ENCODE results near the gene SUGP2. TPM values are rescaled to one million over a fixed set of nuclear protein-coding genes. Genes with fewer than 3 reads are reported as not detected.

The SUGP2 gene
- 71.9 TPM for total RNA-seq
- long read RNA-seq, full-length matches to known transcripts, result 74 of 130 reads
- long read RNA-seq, partial matches to known transcripts, result 28 of 130 reads
- long read RNA-seq, other reads (novel, unspliced or antisense), result 28 of 130 reads

DNA sequence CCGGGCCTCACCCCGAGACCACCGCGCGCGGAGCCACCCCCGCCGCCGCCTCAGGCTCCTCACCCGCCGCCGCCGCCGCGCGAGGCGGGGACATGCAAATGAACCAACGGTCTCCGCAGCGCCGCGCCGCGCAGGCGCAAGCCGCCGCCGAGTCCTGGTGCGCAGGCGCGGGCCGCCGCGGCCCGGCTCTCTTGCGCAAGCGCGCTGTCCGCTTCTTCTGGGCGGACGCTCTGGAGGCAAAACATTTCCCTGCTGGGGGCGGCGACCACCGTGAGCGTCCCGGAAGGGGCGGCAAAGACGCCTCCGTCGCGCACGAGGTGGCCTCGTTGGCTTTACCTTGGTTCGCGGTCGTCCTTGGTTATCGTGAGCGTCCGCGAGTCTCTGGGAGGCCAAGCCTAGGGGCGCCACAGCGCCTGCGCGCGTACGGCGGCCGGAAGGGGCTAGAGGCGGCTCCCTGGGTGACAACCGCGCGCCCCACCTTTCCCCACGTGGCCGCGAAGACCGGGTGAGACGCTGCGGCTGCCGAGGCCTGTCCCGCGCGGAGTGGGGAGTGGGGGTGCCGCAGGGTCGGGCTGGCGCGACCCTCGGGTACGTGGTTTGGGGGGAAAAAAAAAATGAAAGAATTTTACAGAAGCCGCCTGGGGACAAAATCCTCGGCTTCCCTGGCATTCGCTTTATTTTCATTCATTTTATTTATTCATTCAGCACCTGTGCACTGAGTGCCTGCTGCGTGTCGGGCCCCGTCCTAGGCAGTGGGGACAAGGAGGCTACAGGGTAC lies at the start of gene SUGP2, which contains the start of gene ARMC6:
Gene SUGP2, minus strand, starts transcription at position 92 of the 778 bp plus-strand sequence. CDS start 2,446 bp downstream, outside the sequence.
Gene ARMC6, plus strand, starts transcription at position 178 of the 778 bp plus-strand sequence. CDS start 607 bp downstream, outside the sequence.
- intact Hi-C loops (cut with micrococcal nuclease), result no loop called here
- ATAC-seq (peak; percentile 90), DNase-seq (peak; percentile 93)

DNA sequence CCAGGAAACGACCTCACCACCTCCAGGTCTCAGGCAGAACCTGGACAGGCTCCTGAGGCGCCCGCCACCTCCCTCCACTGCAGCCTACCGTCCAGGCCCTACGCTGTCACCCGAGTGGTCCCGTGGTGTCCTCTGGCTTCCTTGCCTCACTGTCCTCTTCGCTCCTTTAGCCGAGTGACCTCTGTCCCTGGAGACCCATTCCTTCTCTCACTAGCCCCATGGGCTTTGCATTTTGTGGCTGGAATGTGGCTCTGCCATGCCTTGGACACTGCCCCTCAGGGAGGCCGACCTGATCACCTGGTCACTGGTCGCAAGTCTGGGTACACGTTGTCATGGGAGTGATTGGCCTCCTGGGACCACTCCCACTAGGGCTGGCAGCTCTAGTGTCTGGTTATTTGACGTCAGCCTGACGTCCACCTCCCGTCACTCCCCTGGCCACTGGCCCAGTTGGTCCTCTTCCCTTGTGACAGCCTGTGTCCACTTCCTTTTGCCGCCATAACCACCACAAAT lies 48.4 kb upstream of the SUGP2 start:
- intact Hi-C loops (cut with micrococcal nuclease), result no loop called here
- DNase-seq (peak; percentile 68), ATAC-seq (peak; percentile 42)

GRCh38 chr19:19079571-19079970 lies 46.3 kb upstream of the SUGP2 start:
- DNase-seq (no peak), ATAC-seq (no peak)
- intact Hi-C loops (cut with micrococcal nuclease), result no loop called here

GRCh38 chr19:19078801-19079200 lies 45.5 kb upstream of the SUGP2 start:
- no peak for ATAC-seq
- no peak for DNase-seq
- intact Hi-C loops (cut with micrococcal nuclease), result no loop called here

- ATAC-seq (no peak), DNase-seq (no peak)
- intact Hi-C loops (cut with micrococcal nuclease), result no loop called here
Measured at GRCh38 chr19:19077103-19077502, 43.8 kb upstream of the SUGP2 start.

- no peak for DNase-seq
- no peak for ATAC-seq
- intact Hi-C loops (cut with micrococcal nuclease), result no loop called here
Measured at GRCh38 chr19:19076476-19076875, 43.2 kb upstream of the SUGP2 start.

DNA sequence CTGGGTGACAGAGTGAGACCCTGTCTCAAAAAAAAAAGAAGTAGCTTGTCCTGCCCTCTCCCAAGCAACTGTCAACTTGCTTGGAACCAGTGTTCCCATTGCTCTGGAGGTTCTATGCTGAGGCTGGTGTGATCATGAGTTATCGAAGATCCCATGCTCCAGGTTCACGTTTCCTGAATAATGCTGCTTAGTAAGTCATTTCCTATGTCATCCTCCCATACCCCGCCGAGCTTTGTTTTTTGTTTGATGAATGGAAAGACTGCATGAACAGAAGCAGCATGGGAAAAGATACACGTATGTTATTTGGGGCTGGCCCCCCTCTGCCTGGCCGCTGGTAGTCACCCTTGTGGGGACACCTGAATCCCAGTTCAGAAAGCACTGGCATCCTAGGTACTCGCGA lies 41.8 kb upstream of the SUGP2 start:
- DNase-seq (no peak), ATAC-seq (no peak)
- intact Hi-C loops (cut with micrococcal nuclease), result no loop called here

DNA sequence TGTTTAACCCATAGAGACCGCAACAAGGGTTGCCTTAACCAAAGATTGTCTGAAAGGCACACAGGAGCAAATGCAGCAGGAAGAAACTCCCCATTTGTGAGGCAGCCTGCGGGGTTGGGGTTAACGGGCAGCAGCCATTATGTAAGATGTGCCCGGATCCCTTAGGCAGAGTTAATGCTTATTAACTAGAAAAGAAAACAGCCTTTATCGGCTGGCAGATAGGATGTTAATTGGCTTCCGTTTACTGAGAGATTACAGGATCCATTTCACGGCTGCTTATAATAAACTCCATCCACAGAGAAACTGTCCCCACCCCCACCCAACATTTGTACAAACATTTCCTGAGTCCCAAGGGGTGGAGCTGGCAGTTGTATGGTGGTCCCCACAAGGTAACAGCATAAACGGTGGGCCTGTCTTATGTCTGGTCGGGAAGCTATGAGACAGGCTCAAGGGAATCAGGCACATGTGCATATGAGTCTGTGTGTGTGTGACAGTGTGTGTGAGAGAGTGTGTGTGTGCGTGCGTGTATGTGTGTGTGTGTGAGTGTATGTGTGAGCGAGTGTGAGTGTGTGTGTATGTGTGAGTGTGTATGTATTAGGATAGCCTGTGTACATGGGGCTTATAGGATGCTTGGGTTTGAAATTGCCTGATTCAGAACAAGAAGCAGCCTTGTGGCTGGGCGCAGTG lies 41.0 kb upstream of the SUGP2 start:
- intact Hi-C loops (cut with micrococcal nuclease), result no loop called here
- ATAC-seq, result no peak

GRCh38 chr19:19071897-19072296 lies 38.6 kb upstream of the SUGP2 start:
- no peak for ATAC-seq
- DNase-seq, result no peak
- intact Hi-C loops (cut with micrococcal nuclease), result no loop called here

More for the DNA sequence above, 41.0 kb upstream of the SUGP2 start:
- no peak for DNase-seq

GRCh38 chr19:19068659-19069654 lies 35.6 kb upstream of the SUGP2 start:
- ATAC-seq, result peak; percentile 46
- intact Hi-C loops (cut with micrococcal nuclease), result no loop called here

DNA sequence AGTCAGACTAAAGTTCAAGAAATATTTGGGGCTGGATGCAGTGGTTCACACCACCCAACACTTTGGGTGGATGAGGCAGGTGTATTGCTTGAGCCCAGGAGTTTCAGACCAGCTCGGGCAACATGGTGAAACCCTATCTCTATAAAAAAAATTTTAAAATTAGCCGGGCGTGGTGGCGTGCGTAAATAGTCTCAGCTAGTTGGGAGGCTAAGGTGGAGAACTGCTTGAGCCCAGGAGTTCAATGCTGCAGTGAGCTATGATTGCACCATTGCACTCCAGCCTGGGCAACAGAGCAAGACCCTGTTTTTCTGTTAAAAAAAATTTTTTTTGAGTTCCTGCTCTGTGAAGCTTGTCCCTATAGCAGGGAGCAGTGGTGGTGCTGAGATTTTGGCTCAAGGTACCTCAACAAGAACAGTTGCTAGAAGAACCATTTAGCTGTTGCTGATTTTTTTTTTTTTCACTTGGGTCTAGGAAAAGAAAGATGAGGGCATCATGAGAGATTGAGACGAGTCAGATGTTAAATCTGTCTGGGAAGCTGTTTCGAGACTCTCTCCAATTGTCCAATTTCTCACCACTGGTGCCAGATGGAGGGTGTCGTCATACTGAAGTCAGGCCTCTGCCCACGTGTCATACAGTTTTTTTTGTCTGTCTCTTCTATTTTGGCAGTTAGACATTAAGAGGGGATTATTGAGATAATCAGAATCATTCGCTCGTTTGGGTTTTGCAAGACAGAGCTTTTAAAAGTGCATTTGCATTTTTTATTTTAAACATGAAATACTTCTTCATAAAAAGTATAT lies 34.2 kb upstream of the SUGP2 start:
- DNase-seq (no peak), ATAC-seq (no peak)
- intact Hi-C loops (cut with micrococcal nuclease), result no loop called here

More at GRCh38 chr19:19068659-19069654, 35.6 kb upstream of the SUGP2 start:
- DNase-seq, result no peak

DNA sequence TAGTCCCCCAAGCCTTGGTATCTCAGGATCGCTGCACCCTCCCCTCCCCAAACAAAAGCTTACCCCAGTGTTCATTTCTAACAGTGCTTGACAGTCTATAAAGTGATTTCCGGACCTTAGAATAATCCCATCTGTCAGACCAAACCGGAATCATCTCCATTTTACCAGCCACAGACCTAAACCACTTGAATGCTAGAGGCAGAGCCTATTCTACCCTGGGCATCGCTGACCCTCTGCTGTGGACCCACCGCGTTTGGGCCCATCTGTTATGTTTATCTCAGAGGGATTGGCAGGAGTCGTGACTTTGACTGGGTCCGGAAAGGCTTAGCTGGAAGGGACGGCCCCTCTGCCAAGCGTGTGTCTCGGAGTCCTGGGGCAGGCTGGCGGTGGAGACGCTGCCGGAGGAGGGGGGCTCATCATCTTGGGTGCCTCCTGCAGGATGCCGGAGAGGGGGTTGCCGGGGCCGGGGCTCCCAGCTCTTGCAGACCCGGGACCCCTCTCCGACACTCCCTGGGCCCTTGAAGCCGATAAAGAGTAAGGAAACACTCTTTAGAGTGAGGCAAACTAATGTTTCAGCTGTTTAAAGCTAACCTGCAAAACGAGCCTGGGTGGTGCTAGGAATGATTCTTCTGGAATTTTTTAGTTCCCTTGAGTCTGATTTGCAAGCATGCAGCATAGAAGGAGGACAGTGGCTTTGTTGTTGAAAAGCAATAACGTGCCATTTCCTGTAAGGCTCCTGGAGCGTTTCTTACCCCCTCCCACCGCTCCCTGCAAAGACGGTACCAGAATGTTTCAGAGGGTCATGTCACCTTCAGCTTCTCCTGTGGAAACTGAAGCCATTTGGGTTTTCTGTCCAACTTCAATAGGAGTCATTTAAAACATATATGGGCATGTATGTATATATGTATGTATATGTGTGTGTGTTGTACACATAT lies 31.8 kb upstream of the SUGP2 start:
- no peak for ATAC-seq
- intact Hi-C loops (cut with micrococcal nuclease), result no loop called here
- peak; percentile 51 for DNase-seq

- no peak for ATAC-seq
- intact Hi-C loops (cut with micrococcal nuclease), result no loop called here
- DNase-seq, result no peak
Measured at GRCh38 chr19:19064098-19064722, 30.9 kb upstream of the SUGP2 start.

DNA sequence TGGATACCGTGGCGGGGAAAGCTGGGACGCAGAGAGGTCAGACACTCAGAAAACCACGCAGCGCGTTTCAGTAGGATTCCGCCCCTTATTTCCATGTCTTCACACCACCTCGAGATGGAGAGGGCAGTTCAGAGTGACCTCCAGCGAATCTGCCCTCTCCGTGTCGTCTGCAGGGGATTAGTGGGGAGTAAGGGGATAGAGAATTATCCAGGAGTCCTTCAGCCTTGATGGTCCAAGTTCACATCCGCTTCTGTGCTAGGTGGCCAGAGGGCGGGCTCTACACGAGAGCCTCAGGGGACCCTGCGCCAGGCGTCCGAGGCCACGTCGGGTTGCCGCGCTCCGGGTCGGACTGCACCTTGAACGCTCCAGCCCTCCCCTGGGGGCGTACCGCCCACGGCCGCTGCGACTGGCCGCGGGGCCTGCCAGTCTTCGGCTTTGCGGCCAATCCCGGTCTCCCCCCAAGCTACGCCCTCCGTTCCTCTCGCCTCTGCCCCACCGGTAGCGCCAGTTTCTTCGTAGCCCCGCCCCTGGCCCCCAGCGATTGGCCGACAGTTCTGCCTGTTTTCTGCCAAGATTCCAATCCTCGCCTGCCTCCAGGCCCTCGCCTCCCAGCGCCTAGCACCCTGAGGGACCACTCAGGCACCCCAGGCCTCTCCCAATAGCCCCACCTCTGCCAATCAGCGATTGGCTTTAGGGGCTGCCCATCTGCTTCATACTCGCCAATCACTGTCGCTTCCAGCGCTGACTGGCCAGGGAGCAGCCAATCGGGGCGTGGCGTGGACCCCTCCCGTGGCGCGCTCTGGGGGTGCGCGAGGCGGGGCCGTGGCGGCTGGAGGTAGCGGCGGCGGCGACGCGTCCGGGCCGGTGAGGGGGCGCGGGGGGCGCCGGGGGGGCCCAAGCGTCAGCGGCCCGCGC lies 30.1 kb upstream of the SUGP2 start, which contains the start of gene SLC25A42:
Gene SLC25A42, plus strand, starts transcription at position 812 of the 915 bp plus-strand sequence. CDS start 32,131 bp downstream, outside the sequence.
- ATAC-seq, result peak; percentile 92
- peak; percentile 99 for DNase-seq
- intact Hi-C loops (cut with micrococcal nuclease), result no loop called here

DNA sequence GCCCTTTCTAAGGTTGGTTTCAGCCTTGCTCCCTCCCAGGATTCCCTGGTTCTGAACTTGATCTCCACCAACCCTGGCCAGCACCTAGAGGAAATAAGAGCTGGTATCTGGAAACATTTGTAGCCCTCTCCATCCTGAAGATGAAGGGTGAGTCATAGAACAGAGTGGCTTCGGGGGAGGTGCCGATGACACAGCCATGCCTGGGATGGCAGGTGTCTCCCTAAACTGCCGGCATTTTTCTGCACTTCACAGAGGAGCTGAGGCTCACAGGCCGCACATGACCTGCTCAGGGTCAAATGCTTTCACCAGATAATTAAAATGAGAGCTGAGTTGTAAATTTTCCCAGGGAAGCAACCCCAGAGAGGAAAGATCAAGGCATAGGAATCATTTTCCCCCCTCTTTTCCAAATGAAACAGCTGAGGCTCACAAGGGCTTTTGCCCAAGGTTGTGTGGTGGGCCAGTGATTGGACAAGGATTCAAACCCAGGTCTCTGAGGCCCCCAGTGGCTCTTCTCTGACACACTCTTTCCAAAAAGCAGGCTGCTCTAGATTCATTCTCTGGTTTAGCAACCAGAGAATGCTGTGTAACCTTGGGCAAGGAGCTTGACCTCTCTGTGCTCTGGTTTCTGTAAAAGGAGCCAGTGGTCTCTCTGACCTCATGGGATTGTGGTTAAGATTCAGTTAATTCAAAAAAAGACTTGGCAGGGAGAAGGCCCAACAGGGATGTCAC lies 29.3 kb upstream of the SUGP2 start:
- DNase-seq (no peak), ATAC-seq (no peak)

More for the DNA sequence above, 29.3 kb upstream of the SUGP2 start:
- intact Hi-C loops (cut with micrococcal nuclease), result no loop called here

All from left ventricle myocardium superior (tissue), 1 donor.